ENCODE results near the gene PNPLA5. TPM values are rescaled to one million over a fixed set of nuclear protein-coding genes. Genes with fewer than 3 reads are reported as not detected.
A peak's percentile ranks its signal among the peaks of the same experiment; 100 is the strongest.

Gene PNPLA5
- total and polyA plus RNA-seq, 2 of the 13 experiments (the other 11 are each of a cell fraction or from before 2014, with no cell fraction given) = not detected

DNA sequence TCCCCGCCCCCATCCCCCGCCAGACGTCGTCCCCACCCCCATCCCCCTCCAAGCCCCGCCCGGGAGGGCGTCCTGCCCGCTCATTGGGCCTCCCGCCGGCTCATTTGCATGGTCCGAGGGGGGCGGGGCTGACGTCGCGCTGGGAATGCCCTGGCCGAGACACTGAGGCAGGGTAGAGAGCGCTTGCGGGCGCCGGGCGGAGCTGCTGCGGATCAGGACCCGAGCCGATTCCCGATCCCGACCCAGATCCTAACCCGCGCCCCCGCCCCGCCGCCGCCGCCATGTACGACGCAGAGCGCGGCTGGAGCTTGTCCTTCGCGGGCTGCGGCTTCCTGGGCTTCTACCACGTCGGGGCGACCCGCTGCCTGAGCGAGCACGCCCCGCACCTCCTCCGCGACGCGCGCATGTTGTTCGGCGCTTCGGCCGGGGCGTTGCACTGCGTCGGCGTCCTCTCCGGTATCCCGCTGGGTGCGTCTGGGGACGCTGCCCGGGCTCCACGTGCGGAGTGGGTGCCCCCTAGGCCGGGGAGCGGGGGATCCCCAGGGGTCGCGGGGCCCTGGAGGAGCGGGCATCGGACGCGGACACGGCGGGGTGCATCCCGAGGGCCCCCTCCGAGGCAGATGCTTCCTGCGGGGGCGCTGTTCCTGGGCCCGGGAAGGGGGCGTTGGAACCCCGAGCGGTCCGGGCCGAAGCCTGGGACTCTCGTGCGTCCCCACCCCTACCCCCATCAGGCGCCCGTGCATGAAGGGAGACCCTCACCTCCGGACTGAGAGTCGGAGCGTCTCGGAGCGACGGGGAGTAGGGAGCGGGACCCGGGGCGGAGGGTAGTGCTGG lies 32.0 kb upstream of the PNPLA5 start, which contains the start of gene PNPLA3 (continued):
- TF ChIP-seq, protein P1, sequence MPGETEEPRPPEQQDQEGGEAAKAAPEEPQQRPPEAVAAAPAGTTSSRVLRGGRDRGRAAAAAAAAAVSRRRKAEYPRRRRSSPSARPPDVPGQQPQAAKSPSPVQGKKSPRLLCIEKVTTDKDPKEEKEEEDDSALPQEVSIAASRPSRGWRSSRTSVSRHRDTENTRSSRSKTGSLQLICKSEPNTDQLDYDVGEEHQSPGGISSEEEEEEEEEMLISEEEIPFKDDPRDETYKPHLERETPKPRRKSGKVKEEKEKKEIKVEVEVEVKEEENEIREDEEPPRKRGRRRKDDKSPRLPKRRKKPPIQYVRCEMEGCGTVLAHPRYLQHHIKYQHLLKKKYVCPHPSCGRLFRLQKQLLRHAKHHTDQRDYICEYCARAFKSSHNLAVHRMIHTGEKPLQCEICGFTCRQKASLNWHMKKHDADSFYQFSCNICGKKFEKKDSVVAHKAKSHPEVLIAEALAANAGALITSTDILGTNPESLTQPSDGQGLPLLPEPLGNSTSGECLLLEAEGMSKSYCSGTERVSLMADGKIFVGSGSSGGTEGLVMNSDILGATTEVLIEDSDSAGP (CRISPR knock-in tag; IDR thresholded peaks at IDR 0.05; ENCODE audit: borderline replicate concordance) = peak; percentile 87
- TF ChIP-seq, protein P2, sequence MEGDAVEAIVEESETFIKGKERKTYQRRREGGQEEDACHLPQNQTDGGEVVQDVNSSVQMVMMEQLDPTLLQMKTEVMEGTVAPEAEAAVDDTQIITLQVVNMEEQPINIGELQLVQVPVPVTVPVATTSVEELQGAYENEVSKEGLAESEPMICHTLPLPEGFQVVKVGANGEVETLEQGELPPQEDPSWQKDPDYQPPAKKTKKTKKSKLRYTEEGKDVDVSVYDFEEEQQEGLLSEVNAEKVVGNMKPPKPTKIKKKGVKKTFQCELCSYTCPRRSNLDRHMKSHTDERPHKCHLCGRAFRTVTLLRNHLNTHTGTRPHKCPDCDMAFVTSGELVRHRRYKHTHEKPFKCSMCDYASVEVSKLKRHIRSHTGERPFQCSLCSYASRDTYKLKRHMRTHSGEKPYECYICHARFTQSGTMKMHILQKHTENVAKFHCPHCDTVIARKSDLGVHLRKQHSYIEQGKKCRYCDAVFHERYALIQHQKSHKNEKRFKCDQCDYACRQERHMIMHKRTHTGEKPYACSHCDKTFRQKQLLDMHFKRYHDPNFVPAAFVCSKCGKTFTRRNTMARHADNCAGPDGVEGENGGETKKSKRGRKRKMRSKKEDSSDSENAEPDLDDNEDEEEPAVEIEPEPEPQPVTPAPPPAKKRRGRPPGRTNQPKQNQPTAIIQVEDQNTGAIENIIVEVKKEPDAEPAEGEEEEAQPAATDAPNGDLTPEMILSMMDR (CRISPR knock-in tag; IDR thresholded peaks at IDR 0.05) = peak; percentile 58
- TF ChIP-seq MIXL1 (CRISPR knock-in tag; IDR thresholded peaks at IDR 0.05) (0 out of 2 replicates have a peak, but pooled peaks have one; percentile 5), ZNF557 (CRISPR knock-in tag; IDR thresholded peaks at IDR 0.05) (peak; percentile 22; the same call in 1 of the 2 replicates), ZNF337 (CRISPR knock-in tag; IDR thresholded peaks at IDR 0.05; ENCODE audit: borderline replicate concordance, low read depth) (peak; percentile 73; the same call in 1 of the 2 replicates), ZFAT (CRISPR knock-in tag; conservative IDR thresholded peaks at IDR 0.05) (no peak), ZNF747 (CRISPR knock-in tag; IDR thresholded peaks at IDR 0.05; ENCODE audit: borderline replicate concordance) (peak; percentile 54; the same call in 1 of the 2 replicates), NCOA5 (CRISPR knock-in tag; IDR thresholded peaks at IDR 0.05) (peak; percentile 83; the same call in 1 of the 2 replicates), ARNT (IDR thresholded peaks at IDR 0.05) (no peak), HMGA1 (CRISPR knock-in tag; conservative IDR thresholded peaks at IDR 0.05) (no peak), NKX3-1 (CRISPR knock-in tag; IDR thresholded peaks at IDR 0.05) (0 out of 2 replicates have a peak, but pooled peaks have one; percentile 72), BRD4 (CRISPR knock-in tag; IDR thresholded peaks at IDR 0.05) (peak; percentile 84), NFYC (CRISPR knock-in tag; IDR thresholded peaks at IDR 0.05) (peak; percentile 64), PAX8 (CRISPR knock-in tag; IDR thresholded peaks at IDR 0.05; ENCODE audit: borderline replicate concordance) (peak; percentile 61; the same call in 1 of the 2 replicates), ZNF121 (CRISPR knock-in tag; IDR thresholded peaks at IDR 0.05) (no peak; the same call in 1 of the 2 replicates), MEIS1 (CRISPR knock-in tag; IDR thresholded peaks at IDR 0.05; ENCODE audit: borderline replicate concordance) (0 out of 2 replicates have a peak, but pooled peaks have one; percentile 49), ZNF205 (CRISPR knock-in tag; IDR thresholded peaks at IDR 0.05) (0 out of 2 replicates have a peak, but pooled peaks have one; percentile 20), HDAC1 (CRISPR knock-in tag; IDR thresholded peaks at IDR 0.05) (0 out of 2 replicates have a peak, but pooled peaks have one; percentile 85)
- TF ChIP-seq, protein P3, sequence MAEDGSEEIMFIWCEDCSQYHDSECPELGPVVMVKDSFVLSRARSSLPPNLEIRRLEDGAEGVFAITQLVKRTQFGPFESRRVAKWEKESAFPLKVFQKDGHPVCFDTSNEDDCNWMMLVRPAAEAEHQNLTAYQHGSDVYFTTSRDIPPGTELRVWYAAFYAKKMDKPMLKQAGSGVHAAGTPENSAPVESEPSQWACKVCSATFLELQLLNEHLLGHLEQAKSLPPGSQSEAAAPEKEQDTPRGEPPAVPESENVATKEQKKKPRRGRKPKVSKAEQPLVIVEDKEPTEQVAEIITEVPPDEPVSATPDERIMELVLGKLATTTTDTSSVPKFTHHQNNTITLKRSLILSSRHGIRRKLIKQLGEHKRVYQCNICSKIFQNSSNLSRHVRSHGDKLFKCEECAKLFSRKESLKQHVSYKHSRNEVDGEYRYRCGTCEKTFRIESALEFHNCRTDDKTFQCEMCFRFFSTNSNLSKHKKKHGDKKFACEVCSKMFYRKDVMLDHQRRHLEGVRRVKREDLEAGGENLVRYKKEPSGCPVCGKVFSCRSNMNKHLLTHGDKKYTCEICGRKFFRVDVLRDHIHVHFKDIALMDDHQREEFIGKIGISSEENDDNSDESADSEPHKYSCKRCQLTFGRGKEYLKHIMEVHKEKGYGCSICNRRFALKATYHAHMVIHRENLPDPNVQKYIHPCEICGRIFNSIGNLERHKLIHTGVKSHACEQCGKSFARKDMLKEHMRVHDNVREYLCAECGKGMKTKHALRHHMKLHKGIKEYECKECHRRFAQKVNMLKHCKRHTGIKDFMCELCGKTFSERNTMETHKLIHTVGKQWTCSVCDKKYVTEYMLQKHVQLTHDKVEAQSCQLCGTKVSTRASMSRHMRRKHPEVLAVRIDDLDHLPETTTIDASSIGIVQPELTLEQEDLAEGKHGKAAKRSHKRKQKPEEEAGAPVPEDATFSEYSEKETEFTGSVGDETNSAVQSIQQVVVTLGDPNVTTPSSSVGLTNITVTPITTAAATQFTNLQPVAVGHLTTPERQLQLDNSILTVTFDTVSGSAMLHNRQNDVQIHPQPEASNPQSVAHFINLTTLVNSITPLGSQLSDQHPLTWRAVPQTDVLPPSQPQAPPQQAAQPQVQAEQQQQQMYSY (CRISPR knock-in tag; IDR thresholded peaks at IDR 0.05) = peak; percentile 71; the same call in 1 of the 2 replicates
- TF ChIP-seq, protein P4, sequence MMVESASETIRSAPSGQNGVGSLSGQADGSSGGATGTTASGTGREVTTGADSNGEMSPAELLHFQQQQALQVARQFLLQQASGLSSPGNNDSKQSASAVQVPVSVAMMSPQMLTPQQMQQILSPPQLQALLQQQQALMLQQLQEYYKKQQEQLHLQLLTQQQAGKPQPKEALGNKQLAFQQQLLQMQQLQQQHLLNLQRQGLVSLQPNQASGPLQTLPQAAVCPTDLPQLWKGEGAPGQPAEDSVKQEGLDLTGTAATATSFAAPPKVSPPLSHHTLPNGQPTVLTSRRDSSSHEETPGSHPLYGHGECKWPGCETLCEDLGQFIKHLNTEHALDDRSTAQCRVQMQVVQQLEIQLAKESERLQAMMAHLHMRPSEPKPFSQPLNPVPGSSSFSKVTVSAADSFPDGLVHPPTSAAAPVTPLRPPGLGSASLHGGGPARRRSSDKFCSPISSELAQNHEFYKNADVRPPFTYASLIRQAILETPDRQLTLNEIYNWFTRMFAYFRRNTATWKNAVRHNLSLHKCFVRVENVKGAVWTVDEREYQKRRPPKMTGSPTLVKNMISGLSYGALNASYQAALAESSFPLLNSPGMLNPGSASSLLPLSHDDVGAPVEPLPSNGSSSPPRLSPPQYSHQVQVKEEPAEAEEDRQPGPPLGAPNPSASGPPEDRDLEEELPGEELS (CRISPR knock-in tag; IDR thresholded peaks at IDR 0.05) = no peak

All from HepG2 (cell line).